PC-3 (cell line): ENCODE results near the gene TMEM267. TPM values are rescaled to one million over a fixed set of nuclear protein-coding genes. Genes with fewer than 3 reads are reported as not detected.
A peak's percentile ranks its signal among the peaks of the same experiment; 100 is the strongest.

Experiments
- ATAC-seq: fragments of 200-7000 bp; cut with Tn5 transposase; 2 replicates; pipeline ENCODE4 v1.9.1; 2020; ENCODE audit warnings: mild to moderate bottlenecking, moderate library complexity
- Bru-seq: library from RNA; stranded (reverse); fragments of 400-500 nt; gene quantifications from one replicate; lab custom pipeline; 2021; lab: Mats Ljungman, UMichigan
- BruChase-seq, 2 experiments: library from RNA; stranded (reverse); fragments of 400-500 nt; gene quantifications; one replicate each; lab custom pipeline; 2021; lab: Mats Ljungman, UMichigan
- BruUV-seq: library from RNA; stranded (reverse); fragments of 400-500 nt; replicated peaks from 2 replicates; lab custom pipeline; 2021; lab: Mats Ljungman, UMichigan
- CTCF ChIA-PET: fragments of 300-600 bp; sonication (Branson Sonifier 250); formaldehyde crosslinking; loops from one replicate; lab custom pipeline; 2022; ENCODE audit warnings: antibody characterized with exemption; lab: Charles Lee
- POLR2A ChIA-PET: fragments of 300-600 bp; sonication (Branson Sonifier 250); formaldehyde crosslinking; loops from one replicate; lab custom pipeline; 2022; ENCODE audit warnings: antibody characterized with exemption; ENCODE audit not compliant: unreplicated experiment; lab: Charles Lee
- DNase-seq: peaks from one replicate; pipeline ENCODE4 v3.0.0-alpha.2; 2015
- H2AFZ ChIP-seq: fragments of 300-600 bp; sonication (generic); 2 replicates; pipeline ENCODE4 v1.6.0; 2016; ENCODE audit warnings: antibody characterized with exemption, low read length
- H3F3A ChIP-seq: fragments of 300-600 bp; sonication (generic); one replicate; pipeline ENCODE4 v1.6.0; 2017; ENCODE audit warnings: antibody characterized with exemption, low read length, control low read depth, mild to moderate bottlenecking; ENCODE audit not compliant: unreplicated experiment
- H3K27ac ChIP-seq: fragments of 300-600 bp; sonication (generic); 2 replicates; pipeline ENCODE4 v1.5.1; 2016; ENCODE audit warnings: mild to moderate bottlenecking, low read length
- H3K27me3 ChIP-seq: fragments of 300-600 bp; sonication (generic); 2 replicates; pipeline ENCODE4 v1.6.1; 2016; ENCODE audit warnings: low read length, mixed read lengths
- H3K36me3 ChIP-seq: fragments of 300-600 bp; sonication (generic); 2 replicates; pipeline ENCODE4 v1.6.1; 2016; ENCODE audit warnings: low read depth, mixed run types, low read length, mixed read lengths
- H3K4me1 ChIP-seq: fragments of 300-600 bp; sonication (generic); 2 replicates; pipeline ENCODE4 v1.5.1; 2016; ENCODE audit warnings: low read length; ENCODE audit not compliant: insufficient read depth
- H3K4me2 ChIP-seq: fragments of 300-600 bp; sonication (generic); 2 replicates; pipeline ENCODE4 v1.6.0; 2016; ENCODE audit warnings: low read length
- H3K4me3 ChIP-seq: fragments of 300-600 bp; sonication (generic); 2 replicates; pipeline ENCODE4 v1.5.1; 2016; ENCODE audit warnings: mild to moderate bottlenecking, low read length, mixed read lengths
- H3K79me2 ChIP-seq: fragments of 300-600 bp; sonication (generic); 2 replicates; pipeline ENCODE4 v1.6.1; 2017; ENCODE audit warnings: low read length, mixed read lengths
- H3K9ac ChIP-seq: fragments of 300-600 bp; sonication (generic); 2 replicates; pipeline ENCODE4 v1.6.0; 2016; ENCODE audit warnings: mild to moderate bottlenecking, low read length
- H3K9me2 ChIP-seq: fragments of 300-600 bp; sonication (generic); replicated peaks from 2 replicates; pipeline ENCODE4 v1.6.1; 2016; ENCODE audit warnings: mixed run types, low read length, mixed read lengths
- H3K9me3 ChIP-seq: fragments of 300-600 bp; sonication (generic); 2 replicates; pipeline ENCODE4 v1.6.1; 2016; ENCODE audit warnings: low read length, mixed read lengths
- H4K20me1 ChIP-seq: fragments of 300-600 bp; sonication (generic); 2 replicates; pipeline ENCODE4 v1.6.1; 2016; ENCODE audit warnings: low read length, mixed read lengths
- EZH2 ChIP-seq: fragments of 300-600 bp; sonication (generic); IDR thresholded peaks from one replicate; pipeline ENCODE4 v1.6.1; 2017; ENCODE audit warnings: antibody characterized with exemption, mild to moderate bottlenecking, low read length; ENCODE audit not compliant: unreplicated experiment
- EZH2phosphoT487 ChIP-seq: fragments of 300-600 bp; sonication (generic); IDR thresholded peaks from 2 replicates; pipeline ENCODE4 v1.6.1; 2018; ENCODE audit warnings: mild to moderate bottlenecking, antibody characterized with exemption, low read length, borderline replicate concordance
- intact Hi-C: fragments of 100-400 bp; cut with micrococcal nuclease; formaldehyde crosslinking; loops from 2 replicates; pipeline ENCODE4 v1.9.0; 2023
- long read RNA-seq: library from polyadenylated mRNA; unstranded; transcript quantifications from one replicate; pipeline ENCODE4 v2.0.0, GENCODE V29; 2021; ENCODE audit not compliant: unreplicated experiment
- total RNA-seq: library from RNA; depleted of rRNA; stranded (reverse); fragments of >200 nt; gene quantifications from 2 replicates; pipeline ENCODE4 v1.2.3, GENCODE V29; 2014; rRNA removed
- TF ChIP-seq, protein P1 (sequence below): fragments of 300-600 bp; sonication (generic); conservative IDR thresholded peaks from 2 replicates; pipeline ENCODE4 v1.5.1; 2017; ENCODE audit warnings: antibody characterized with exemption, low read depth, mild to moderate bottlenecking, low read length

TMEM267 gene, protein sequence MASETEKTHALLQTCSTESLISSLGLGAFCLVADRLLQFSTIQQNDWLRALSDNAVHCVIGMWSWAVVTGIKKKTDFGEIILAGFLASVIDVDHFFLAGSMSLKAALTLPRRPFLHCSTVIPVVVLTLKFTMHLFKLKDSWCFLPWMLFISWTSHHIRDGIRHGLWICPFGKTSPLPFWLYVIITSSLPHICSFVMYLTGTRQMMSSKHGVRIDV
- total RNA-seq (10.0 and 16.1 TPM in 2 replicates), Bru-seq, nascent RNA (percentile 85 among the genes with signal in this experiment), BruChase-seq, experiment 1, labeled RNA remaining after a 6-hour chase (percentile 78 among the genes with signal in this experiment), BruChase-seq, experiment 2, labeled RNA remaining after a 2-hour chase (percentile 84 among the genes with signal in this experiment)
- long read RNA-seq, transcript TMEM267-201 (3 exons, 2,338 nt), result major isoform, 44 of 86 reads
- long read RNA-seq, partial matches to known transcripts, result 2 of 86 reads
- long read RNA-seq, other reads (novel, unspliced or antisense), result 39 of 86 reads

GRCh38 chr5:43483298-43484105 is at the start of gene TMEM267:
TSS of gene TMEM267 (minus strand) at chr5:43483865. CDS start at chr5:43453969, 29,896 bp downstream.
- no peaks in the 10 kb centered on the region for H3F3A ChIP-seq
- peak within 1 kb of the TSS; percentile 78 for H3K4me3 ChIP-seq
- H4K20me1 ChIP-seq, result no peaks in the 10 kb centered on the region
- BruUV-seq, result no TSS peak
- ChIA-PET CTCF (interaction anchor here (0.6 to 1.8 kb wide), 12 partner anchors 31 to 466 kb away, joined by 3 to 11 read pairs (median 4); partner anchors contain the start of genes C5orf34 and HMGCS1), POLR2A (interaction anchor here (0.6 to 1.6 kb wide), 10 partner anchors 14 to 441 kb away, joined by 3 to 22 read pairs (median 8); partner anchors contain the start of genes C5orf34 and ZNF131)
- no peaks in the 10 kb centered on the region for H3K36me3 ChIP-seq
- intact Hi-C loops, result loop anchor here (1.0 to 10.0 kb wide), 7 partner anchors 32 to 441 kb away; partner anchors contain the start of genes ANXA2R, C5orf34 and PAIP1
- ATAC-seq (peak; percentile 89), DNase-seq (peak; percentile 97)
- peak within 1 kb of the TSS; percentile 89 for H2AFZ ChIP-seq
- peak within 1 kb of the TSS; percentile 69 for H3K27ac ChIP-seq
- TF ChIP-seq, protein P1, sequence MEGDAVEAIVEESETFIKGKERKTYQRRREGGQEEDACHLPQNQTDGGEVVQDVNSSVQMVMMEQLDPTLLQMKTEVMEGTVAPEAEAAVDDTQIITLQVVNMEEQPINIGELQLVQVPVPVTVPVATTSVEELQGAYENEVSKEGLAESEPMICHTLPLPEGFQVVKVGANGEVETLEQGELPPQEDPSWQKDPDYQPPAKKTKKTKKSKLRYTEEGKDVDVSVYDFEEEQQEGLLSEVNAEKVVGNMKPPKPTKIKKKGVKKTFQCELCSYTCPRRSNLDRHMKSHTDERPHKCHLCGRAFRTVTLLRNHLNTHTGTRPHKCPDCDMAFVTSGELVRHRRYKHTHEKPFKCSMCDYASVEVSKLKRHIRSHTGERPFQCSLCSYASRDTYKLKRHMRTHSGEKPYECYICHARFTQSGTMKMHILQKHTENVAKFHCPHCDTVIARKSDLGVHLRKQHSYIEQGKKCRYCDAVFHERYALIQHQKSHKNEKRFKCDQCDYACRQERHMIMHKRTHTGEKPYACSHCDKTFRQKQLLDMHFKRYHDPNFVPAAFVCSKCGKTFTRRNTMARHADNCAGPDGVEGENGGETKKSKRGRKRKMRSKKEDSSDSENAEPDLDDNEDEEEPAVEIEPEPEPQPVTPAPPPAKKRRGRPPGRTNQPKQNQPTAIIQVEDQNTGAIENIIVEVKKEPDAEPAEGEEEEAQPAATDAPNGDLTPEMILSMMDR, result no peak
- TF ChIP-seq EZH2 (no peak), EZH2phosphoT487 (no peak)
- H3K9me3 ChIP-seq, result no peaks in the 10 kb centered on the region
- H3K79me2 ChIP-seq, result peaks cover 26% of the 10 kb centered on the region
- H3K27me3 ChIP-seq, result no peaks in the 10 kb centered on the region
- H3K4me2 ChIP-seq, result peak within 1 kb of the TSS; percentile 82
- peak within 1 kb of the TSS; percentile 89 for H3K9ac ChIP-seq
- H3K4me1 ChIP-seq, result peaks cover 15% of the 10 kb centered on the region
- no peaks in the 10 kb centered on the region for H3K9me2 ChIP-seq

GRCh38 chr5:43530648-43531047 is 47.0 kb upstream of the TMEM267 start:
- no peak overlapping the region for H3K4me2 ChIP-seq
- intact Hi-C loops, result no loop called here
- ATAC-seq, result no peak
- no peaks in the 10 kb centered on the region for H3K27me3 ChIP-seq
- POLR2A ChIA-PET, result no interaction called here
- CTCF ChIA-PET, result no interaction called here
- TF ChIP-seq EZH2 (no peak), EZH2phosphoT487 (no peak)
- TF ChIP-seq, protein P1, result no peak
- no peaks in the 10 kb centered on the region for H4K20me1 ChIP-seq
- H3K27ac ChIP-seq, result no peak overlapping the region
- H3K79me2 ChIP-seq, result no peaks in the 10 kb centered on the region
- H3K36me3 ChIP-seq, result peaks cover 80% of the 10 kb centered on the region
- H2AFZ ChIP-seq, result no peak overlapping the region
- H3K9me2 ChIP-seq, result no peaks in the 10 kb centered on the region
- no peaks in the 10 kb centered on the region for H3K4me1 ChIP-seq
- H3K9ac ChIP-seq, result no peak overlapping the region
- BruUV-seq, result no TSS peak
- no peak overlapping the region for H3K4me3 ChIP-seq
- H3F3A ChIP-seq, result no peaks in the 10 kb centered on the region
- H3K9me3 ChIP-seq, result no peaks in the 10 kb centered on the region
- no peak for DNase-seq
